Kidney tubule cell (primary cell): ENCODE results near the gene HYLS1.
"Not testable (repeated sequence)": the region's sequence is repeated elsewhere in the genome, so short reads cannot be mapped to it uniquely, and the experiment has no call there.

Experiments used
- DNase-seq: peaks from one replicate; pipeline ENCODE4 v3.0.0-alpha.2; 2018; ENCODE audit warnings: low spot score

HYLS1 gene

DNA sequence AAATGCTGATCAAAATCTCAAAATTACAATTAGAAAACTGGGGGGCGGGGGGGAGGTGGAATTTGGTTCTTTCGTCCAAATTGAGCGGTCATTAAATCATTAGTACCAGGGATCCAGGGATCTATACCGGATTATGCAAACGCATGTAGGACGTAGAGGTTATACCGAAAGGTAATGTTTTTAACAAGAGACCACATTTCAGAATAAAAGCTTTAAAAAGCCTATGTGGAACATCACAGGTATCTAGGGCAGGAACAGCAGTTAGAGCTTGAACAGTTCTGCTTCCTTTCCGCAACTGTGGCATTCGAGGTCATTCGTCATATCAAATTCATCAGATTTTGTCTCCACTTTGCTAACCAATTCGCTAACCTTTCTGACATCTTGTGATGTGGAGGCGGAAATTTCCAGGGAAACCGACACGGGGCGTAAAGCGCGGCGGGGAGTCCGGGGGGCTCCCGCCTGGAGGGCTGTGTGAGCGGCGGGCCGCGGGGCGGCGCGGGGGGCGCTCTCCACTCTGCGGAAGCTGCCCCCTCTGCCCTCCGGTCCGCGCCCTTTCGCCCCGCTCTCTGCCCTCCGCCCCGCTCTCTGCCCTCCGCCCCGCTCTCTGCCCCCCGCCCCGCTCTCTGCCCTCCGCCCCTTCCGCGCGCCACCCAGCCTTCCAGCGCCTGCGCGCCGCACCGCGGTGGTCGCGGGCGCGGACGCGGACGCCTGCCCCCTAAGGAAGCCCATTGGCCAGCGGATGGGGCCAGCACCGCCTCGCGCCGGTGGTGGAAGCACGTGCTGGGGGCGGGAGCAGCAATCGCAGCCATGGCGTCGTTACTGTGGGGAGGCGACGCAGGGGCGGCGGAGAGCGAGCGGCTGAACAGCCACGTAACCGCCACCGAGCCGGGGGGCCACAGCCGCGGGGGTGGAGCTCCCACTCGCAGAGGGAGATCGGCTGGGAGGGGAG, 16.5 kb downstream of the HYLS1 start, which contains the start of gene DDX25:
DDX25 (plus strand) TSS at position 798 of the 949 bp plus-strand sequence; CDS start at position 808, 10 bp downstream.
- peak; percentile 5 for DNase-seq

DNA sequence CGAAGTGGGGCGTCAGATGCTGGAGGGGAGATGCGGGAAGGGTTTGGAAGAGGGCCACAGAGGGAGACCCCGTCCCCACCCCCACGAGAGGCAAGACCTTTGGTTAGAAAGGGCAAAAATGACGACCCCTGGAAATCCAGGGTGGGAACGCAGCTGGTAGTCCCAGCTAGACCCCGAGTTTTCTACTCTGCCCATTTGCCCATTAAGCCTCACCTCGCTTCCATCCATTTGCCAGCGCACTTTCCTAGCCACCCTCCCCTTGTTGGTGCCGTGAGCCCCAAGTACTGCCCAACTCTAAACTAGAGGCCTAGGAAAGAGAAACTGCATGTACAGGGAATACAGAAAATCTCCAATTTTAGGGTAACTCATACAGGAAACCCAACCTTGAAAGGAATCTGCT, 17.2 kb downstream of the HYLS1 start:
- DNase-seq, result no peak

DNA sequence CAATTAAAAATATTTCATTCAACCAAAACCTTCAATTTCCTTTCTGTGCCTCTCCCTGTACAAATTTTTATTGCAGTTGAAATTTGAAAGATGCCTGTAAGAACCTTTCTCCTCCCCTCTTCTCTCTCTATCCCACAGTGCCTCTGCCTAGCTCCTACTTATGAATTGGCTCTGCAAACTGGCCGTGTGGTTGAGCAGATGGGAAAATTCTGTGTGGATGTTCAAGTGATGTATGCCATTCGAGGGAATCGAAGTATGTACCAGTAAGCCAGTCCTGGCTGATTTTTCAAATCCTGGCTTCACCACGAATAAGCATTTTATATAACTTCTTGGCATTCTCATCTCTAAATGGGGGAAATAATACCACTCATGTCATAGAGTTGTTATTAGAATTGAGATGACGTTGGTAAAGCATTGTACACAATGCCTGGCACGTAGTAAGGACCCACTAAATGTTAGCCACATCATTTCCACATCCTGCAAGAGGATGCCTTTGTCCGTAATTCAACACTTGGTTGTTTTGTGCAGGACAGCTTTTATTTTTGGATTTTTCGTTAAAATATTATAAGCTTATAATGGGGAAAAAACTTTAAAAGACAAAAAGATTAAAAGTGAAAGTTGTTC, 22.9 kb downstream of the HYLS1 start:
- DNase-seq, result no peak

DNA sequence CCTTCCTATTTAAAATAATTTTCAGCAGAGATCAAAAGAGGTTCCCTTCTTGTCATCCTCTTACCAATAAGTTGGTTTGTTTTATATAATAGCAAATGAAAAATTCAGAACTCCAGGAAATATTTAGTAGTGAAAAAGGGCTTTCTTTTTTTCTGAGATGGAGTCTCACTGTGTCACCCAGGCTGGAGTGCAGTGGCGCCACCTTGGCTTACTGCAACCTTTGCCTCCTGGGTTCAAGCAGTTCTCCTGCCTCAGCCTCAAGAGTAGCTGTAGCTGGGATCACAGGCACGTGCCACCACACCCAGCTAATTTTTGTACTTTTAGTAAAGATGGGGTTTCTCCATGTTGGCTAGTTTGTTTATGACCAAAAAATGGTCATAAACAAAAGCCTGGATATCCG, 27.1 kb downstream of the HYLS1 start:
- not testable (repeated sequence) for DNase-seq

DNA sequence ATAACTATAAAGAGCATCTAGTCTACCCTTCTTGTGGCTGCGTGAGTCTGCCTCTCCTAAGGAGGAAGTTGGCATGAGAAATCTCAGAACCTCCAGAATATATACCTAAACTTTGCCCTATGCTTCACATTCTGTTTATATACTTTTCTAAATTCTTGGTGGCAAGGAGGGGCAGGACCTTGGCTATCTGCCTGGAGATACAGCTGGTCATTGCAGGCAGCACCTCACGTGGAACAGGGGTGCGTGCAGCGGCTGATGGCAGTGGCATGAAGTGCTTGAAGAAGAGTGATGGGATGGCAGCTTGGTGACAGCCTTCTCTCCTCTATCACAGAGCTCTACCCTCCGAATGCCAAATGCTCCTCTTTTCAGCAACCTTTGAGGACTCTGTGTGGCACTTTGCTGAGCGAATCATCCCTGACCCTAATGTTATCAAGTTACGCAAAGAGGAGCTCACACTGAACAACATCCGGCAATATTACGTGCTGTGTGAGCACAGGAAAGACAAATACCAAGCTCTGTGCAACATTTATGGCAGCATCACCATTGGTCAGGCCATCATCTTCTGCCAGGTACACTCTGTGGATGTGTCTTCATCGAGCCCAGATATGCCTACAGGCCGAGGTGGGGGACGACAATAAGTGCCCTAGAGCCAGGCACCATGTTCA, 29.3 kb downstream of the HYLS1 start:
- DNase-seq, result no peak

DNA sequence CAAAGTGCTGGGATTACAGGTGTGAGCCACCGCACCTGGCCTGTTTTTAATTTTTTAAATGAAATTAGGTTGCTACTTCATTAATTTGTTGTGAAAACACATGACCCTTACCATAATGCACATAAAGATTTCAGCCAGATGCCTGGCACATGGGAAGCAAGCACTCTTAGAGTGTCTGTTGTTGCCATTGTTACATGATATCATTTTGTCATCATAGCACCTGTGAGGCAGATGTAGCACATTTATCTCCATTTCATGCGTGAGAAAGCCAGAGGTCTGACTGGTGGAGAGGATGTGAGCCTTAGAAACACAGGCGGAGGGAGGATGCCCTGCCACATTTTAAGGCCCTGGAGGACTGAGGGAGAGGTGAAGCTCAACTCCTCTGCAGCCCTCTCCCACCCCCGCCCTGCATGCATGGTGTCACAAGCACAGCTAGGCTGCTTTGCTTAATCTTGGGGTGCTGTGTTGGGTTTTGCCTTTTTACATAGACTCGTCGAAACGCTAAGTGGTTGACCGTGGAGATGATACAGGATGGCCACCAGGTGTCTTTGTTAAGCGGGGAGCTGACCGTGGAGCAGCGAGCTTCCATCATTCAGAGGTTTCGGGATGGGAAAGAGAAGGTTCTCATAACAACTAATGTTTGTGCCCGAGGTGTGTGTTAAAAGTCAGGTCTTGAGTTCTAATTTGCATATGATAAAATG, 30.8 kb downstream of the HYLS1 start:
- DNase-seq, result no peak

DNA sequence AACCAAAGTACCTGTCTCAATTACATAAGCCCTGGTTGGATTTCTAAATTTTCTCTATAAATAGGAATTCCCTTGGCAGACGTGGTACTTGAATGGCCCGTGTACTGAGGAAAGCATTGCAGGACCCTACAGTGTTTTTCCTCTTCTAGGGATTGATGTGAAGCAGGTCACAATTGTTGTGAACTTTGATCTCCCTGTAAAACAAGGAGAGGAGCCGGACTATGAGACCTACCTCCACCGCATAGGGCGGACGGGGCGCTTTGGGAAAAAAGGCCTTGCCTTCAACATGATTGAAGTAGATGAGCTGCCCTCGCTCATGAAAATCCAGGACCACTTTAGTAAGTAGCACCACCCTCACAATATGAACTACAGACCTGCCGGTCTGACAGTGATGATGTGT, 33.6 kb downstream of the HYLS1 start:
- DNase-seq, result no peak

DNA sequence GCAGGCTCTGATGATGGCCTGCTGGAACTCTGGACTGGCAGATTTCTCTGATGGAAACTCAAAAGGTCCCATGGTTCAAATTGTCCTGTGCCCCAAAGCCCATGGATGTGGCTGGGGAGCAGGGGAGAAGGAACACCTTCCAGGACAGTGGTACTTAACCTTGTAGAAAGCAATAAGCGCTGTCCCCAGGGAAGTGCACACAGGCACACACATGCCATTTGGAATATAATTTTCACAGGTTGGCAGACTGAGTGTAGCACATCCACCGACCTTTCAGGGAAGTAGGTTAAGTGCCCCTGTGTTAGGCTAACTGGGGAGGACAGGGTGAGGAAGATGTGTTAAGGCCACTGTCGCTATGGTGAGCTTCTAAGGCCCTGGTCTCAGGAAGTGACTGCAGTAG, 34.7 kb downstream of the HYLS1 start:
- DNase-seq, result no peak

DNA sequence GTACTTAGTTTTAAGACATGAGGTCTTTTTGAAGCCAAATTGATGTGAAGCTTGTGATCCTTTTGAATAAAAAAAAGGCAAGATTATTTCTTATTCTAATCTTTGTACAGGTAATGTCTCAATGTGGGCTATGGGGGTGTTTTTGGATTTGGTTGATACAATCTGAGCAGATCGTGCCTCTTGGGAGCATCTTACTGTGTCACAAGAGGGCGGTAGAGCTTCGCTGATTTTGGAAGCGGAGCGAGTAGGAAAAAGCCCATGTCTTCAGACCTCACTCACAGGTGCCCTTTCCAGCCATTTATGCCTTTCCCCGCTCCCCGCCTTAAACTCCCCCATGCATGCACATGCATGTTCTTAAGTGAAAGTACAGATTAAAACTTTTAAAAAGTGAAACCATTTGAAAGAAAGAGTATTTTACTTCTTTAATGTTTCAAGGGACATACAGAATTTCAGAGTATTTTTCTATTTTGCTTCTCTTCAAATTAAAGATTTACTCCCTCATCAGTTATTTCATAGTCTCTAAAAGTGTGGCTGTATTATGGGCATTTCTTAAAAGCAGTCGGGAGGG, 35.6 kb downstream of the HYLS1 start:
- peak; percentile 77 for DNase-seq

DNA sequence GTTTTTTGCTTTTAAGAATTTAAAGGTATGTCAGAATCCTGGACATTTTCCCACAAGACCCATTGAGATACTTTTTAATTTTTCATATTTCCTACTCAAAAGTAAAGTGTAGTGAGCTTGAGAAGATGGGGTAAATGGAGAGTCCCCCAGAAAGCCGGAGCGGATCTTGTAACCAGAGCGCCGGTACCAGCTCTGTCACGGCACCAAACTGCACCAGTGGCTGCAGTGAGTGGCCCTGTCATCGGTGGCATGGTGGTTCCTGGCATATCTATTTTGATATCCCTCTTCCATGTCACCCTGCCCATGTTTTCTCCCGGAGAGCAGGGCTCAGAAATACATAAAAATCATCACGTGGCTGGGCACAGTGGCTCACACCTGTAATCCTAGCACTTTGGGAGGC, 36.2 kb downstream of the HYLS1 start:
- DNase-seq, result no peak

DNA sequence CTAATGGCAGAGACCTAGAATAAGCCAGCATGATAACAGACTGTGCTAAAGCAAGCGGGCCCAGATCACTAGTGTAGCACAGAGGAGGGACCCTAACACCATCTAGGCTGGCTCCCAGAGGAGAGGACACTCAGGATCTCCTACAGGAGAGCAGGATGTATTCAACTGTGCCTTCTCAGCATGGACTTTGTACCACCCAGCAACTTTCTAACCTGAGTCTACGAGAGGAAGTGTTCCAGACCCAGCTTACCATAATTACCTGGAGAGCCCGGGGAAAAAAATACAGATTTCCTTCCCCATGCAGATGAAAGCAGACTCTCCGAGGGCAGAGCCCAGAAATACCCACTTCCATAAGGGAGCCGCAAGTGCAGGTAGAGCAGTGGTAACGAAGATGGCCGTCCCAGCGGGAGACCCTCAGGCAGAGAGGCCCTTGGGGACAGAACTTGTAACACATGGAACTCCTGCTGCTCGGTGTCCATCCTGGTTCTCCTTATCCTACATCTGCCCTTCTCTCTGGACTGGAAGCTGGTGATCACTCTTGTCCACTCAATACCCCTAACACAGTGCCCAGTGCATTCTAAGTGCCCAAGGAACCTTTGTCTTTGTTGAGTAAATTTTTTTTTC, 37.0 kb downstream of the HYLS1 start:
- no peak for DNase-seq

DNA sequence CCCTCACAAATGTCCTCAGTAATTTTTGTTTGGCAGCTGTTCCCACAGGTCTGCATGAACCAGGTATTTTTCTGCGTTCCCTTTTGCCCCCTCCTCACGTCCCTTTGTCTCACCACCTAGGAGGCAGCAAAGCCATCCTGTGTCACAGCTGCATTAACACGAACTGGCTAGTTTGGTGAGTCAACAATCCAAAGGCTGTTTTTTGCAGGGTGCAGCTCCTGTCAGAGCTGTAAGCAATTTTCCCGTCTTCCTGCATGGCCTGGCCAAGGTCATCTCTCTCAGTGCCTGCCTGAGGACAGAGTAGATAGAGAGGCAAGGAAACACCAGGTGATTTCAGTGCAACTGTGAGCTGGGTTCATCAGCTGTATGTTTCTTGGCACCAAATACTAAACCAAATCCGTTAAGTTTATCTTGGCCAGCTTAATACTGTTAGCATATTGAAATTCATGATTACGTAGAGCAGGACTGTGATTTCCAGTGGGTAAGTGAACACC, 37.8 kb downstream of the HYLS1 start:
- no peak for DNase-seq

DNA sequence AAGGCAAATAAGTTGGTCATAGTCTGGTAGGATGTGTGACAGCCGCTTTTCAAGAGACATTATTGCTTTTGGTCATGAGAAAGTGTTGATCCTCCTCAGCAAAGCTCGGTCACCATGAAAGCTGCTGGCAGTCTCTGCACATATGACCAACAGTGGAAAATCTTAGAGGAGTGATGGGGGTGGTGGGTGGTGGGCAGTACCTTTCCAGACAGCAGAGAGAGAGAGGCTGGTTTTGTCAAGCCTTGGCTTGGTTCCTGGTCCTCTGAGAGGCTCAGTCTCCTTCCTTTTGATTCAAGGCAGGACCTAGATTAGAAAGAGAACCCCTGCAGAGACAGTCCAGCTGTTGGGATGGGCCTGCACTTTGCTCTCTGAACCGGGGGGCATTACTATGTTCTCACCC, 38.3 kb downstream of the HYLS1 start:
- DNase-seq, result no peak

DNA sequence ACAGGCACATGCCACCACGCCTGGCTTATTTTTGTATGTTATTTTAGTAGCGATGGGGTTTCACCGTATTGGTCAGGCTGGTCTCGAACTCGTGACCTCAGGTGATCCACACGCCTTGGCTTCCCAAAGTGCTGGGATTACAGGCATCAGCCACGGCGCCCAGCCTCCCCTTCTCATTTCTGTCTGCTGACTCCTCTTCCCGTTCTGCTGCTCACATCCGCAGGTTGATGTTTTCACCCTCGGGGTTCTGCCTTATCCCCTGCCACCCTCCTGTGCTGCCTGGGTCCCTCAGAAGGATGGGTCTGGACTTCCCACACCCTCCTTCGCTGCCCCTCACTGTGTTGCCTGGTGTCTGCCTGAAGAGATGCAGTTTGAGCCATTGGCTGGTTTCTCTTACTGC, 39.2 kb downstream of the HYLS1 start:
- no peak for DNase-seq

DNA sequence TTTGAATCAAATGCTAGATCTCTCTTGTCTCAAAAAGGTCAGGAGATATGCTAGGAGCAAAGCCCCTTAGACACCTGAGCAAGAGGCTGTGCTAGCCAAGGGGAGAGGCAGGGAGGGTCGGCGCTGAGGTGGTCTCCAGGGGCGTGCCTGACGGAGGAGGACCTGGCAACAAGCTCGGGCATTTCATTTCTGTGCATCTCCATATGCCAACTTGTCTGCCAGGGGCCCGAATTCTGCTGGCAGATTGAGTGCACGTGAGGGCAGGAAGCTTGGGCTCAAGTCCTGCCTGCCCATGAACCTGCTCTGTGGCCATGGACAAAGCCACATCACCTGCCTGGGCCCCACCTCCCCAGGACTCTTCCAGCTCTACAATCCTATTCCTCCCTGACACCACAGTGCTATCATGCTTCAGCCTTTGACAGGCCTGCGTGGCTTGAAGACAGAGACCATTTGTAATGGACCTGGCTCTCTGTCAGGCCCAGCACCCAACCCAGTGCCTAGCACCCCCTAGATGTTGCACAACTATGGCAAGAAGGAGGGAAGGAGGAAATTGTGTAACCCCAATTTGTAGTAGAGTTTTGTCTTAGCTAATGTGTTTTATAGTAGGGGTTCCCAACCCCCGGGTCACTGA, 42.1 kb downstream of the HYLS1 start:
- DNase-seq, result no peak

DNA sequence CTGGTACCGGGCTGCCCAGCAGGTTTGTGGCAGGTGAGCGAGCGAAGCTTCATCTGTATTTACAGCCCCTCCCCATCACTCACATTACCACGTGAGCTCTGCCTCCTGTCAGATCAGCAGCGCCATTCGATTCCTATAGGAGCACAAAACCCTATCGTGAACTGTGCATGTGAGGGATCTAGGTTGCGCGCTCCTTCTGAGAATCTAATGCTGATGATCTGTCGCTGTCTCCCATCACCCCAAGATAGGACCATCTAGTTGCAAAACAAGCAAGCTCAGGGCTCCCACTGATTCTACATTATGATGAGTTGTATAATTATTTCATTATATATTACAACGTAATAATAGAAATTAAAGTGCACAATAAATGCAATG, 42.6 kb downstream of the HYLS1 start:
- DNase-seq, result no peak

DNA sequence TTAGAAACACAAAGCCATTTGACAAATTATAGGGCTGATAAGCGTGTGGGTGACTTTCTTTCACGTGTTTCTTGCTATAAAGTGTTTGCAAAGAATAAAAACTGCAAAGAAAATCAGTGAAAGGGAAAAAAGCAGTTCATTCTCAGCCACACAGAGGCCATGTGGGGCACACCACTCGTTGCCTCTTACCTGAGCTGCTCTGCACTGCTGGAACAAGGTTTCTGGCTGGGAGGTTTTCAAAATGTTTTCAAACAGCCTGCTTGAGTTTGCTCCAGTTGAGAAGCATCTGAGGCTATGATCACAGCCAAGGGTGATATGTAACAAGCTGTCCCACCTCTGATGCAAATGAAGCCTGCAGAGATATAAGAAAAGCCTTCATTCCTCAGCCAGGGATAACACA, 43.6 kb downstream of the HYLS1 start:
- DNase-seq, result no peak

DNA sequence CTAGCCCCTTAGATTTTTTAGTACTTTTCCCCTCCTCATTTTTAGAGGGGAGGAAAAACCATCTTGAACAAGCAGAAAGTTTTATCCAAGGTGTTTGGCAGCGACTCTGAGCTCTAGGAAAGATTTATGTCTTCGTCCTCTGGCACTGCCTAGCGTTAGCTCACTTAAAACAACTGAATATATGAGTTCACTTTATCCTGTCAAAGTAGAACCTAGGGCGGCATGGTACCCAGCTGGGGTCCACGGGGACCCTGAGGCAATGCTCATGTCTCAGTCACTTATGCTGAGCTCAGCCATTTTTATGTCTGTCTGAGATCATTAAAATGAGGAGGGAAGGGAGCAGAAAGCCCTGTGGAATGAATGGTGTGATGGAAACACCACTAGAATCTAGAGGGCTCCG, 44.2 kb downstream of the HYLS1 start:
- DNase-seq, result no peak

DNA sequence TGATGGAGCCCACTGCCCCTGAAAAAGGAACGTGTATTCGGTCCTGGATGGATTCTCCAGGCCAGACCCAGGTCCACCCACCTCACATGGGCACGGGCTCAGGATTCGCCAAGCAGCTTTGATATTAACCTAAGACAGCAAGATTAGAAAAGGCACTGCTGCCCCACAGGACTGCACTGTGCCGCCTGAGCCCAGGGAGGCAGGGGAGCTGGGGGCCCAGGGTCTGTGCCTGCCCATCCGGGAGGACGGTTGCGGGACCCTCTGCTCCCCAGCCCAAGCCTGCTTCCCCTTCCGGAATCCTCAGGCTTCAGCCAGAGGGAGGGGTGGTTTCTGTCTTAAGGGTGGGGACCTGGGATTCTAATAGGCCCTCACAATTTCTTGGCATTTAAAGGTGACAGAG, 44.8 kb downstream of the HYLS1 start:
- no peak for DNase-seq

DNA sequence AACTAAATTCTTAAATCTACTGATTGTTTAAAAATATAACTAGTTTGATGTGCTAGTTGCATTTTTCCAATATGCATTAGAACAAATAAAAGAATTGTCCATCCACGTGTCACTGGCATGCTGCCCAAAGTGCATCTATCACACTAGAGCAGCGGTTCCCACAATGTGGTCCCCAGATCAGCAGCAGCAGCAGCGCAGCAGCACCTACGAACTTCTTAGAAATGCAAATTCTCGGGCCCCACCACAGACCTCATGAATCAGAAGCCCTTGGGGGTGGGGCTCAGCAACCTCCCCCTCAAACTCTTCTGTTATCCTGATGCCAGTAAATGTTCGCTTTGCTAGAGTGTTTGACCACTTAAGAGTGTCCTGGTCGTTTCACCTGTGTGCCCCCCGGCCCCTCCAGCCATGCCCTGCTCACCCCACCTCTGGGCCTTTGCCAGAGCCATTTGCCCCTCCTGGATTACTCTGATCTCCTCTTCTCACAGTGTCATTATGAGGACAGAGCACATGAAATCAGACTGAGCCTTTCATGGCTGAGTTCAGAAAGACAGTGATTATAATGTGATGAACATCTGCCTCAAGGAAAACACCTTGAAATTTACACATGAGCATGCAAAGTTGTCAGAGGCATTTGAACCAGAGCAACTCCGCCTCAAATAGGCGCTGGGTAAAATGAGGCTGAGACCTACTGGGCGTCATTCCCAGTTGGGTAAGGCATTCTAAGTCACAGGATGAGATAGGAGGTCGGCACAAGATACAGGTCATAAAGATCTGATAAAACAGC, 45.8 kb downstream of the HYLS1 start:
- no peak for DNase-seq
